K562 (cell line): Measurements from ENCODE around the gene CCDC127. TPM values are rescaled to one million over a fixed set of nuclear protein-coding genes. Genes with fewer than 3 reads are reported as not detected.
"Not testable (repeated sequence)": the region's sequence is repeated elsewhere in the genome, so short reads cannot be mapped to it uniquely, and the experiment has no call there.

Experiments used
- ATF1 ChIP-seq, 2 experiments: fragments of 450-650 bp in 1 of 2; IDR thresholded peaks; 2 replicates each; pipeline ENCODE4 v1.6.1; 2016; ENCODE audit warnings: missing compliant biosample characterization in 1 of 2, missing genetic modification characterization in 1 of 2
- DMBX1 ChIP-seq: fragments of 250-450 bp; sonication (Bioruptor Pico); IDR thresholded peaks from 2 replicates; pipeline ENCODE4 v1.8.0; 2022; ENCODE audit warnings: inconsistent platforms, mild to moderate bottlenecking, moderate library complexity, borderline replicate concordance
- KLF1 ChIP-seq: fragments of 450-650 bp; IDR thresholded peaks from 2 replicates; pipeline ENCODE4 v1.6.1; 2016; ENCODE audit warnings: missing genetic modification characterization, missing compliant biosample characterization
- MGA ChIP-seq: fragments of 450-650 bp; IDR thresholded peaks from 2 replicates; pipeline ENCODE4 v1.6.1; 2016; ENCODE audit warnings: mild to moderate bottlenecking, moderate library complexity
- PHF20 ChIP-seq: fragments of 450-650 bp; IDR thresholded peaks from 2 replicates; pipeline ENCODE4 v1.6.1; 2018; ENCODE audit not compliant: partially characterized antibody
- SIN3A ChIP-seq, 2 experiments: fragments of 150-350 bp in 1 of 2; IDR thresholded peaks; 2 replicates each; pipeline ENCODE4 v1.6.1; 2011 to 2016; ENCODE audit warnings: borderline replicate concordance in 2 of 2, low read depth in 2 of 2, low read length in 2 of 2, mild to moderate bottlenecking in 2 of 2, moderate library complexity in 2 of 2; ENCODE audit not compliant: control insufficient read depth in 1 of 2
- SMAD3 ChIP-seq: fragments of 450-650 bp; formaldehyde crosslinking; conservative IDR thresholded peaks from 2 replicates; pipeline ENCODE4 v1.4.0; 2020; ENCODE audit warnings: mild to moderate bottlenecking
- SUPT5H ChIP-seq: fragments of 450-650 bp; IDR thresholded peaks from 2 replicates; pipeline ENCODE4 v1.6.1; 2016
- polyA plus RNA-seq, 8 experiments: library from polyadenylated mRNA; depleted of rRNA in 4 of 8; stranded (reverse) in 5 of 8; unstranded in 3 of 8; fragments of >200 nt; fragmentation: Nextera tagmentation in 2 of 8; fragmentation: Illumina TruSeq in 1 of 8; extraction: Ambion mirVana in 2 of 8; extraction: Trizol in 1 of 8; gene quantifications; 2 replicates each; pipeline versions ENCODE4 v1.2.1 to v1.2.3, GENCODE V29; 2011 to 2014; ENCODE audit warnings: inconsistent platforms in 1 of 8, missing spikeins in 1 of 8
- total RNA-seq, 7 experiments: library from RNA; depleted of rRNA in 6 of 7; stranded (reverse); fragments of >200 nt in 6 of 7; fragmentation: Illumina TruSeq in 2 of 7; extraction: Trizol in 2 of 7; gene quantifications; 2 replicates each; pipeline versions ENCODE4 v1.2.1 to v1.2.3, GENCODE V29; 2011 to 2021; ENCODE audit warnings: low replicate concordance in 1 of 7

The CCDC127 gene
- total and polyA plus RNA-seq, 9 of the 15 experiments (the other 6 are each of a cell fraction or from before 2014, with no cell fraction given) = 2.7 to 4.5 (median 4.1) TPM

GRCh38 chr5:217494-218456 is at the start of gene CCDC127, which contains the start of gene SDHA (continued):
- peak; percentile 26; the same call in 1 of the 2 replicates for TF ChIP-seq MGA
- TF ChIP-seq SMAD3 (CRISPR knock-in tag) = peak; percentile 51; the same call in 1 of the 2 replicates
- not testable (repeated sequence) for TF ChIP-seq ATF1 (CRISPR knock-in tag; IDR thresholded peaks at IDR 0.05)
- TF ChIP-seq ATF1 (tag; IDR thresholded peaks at IDR 0.05) = 0 out of 2 replicates have a peak, but pooled peaks have one; percentile 29
- 0 out of 2 replicates have a peak, but pooled peaks have one; percentile 37 for TF ChIP-seq DMBX1 (CRISPR knock-in tag)
- TF ChIP-seq SUPT5H = peak; percentile 89
- 0 out of 2 replicates have a peak, but pooled peaks have one; percentile 41 for TF ChIP-seq KLF1 (tag)
- peak; percentile 12 to 49; a peak in 1 of 4 replicates for TF ChIP-seq SIN3A (IDR thresholded peaks at IDR 0.05; ENCODE audit: borderline replicate concordance in 2 of 2, control insufficient read depth in 1 of 2, low read depth in 2 of 2, low read length in 2 of 2)
- peak; percentile 66 for TF ChIP-seq PHF20
